ENCODE results near the gene ALG12.

The ALG12 gene

GRCh38 chr22:49956418-49956770 lies 38.2 kb upstream of the ALG12 start:
- no peak for TF ChIP-seq CTCF (IDR thresholded peaks at IDR 0.05; ENCODE audit: insufficient read depth, missing control alignments)
- FAIRE-seq: no peak
- no peak for DNase-seq (ENCODE audit: insufficient read length, low spot score)

- no peak for DNase-seq (ENCODE audit: insufficient read length, low spot score)
- no peak for FAIRE-seq
- TF ChIP-seq CTCF (IDR thresholded peaks at IDR 0.05; ENCODE audit: insufficient read depth, missing control alignments): no peak
Measured at GRCh38 chr22:49955581-49956417, 37.6 kb upstream of the ALG12 start.

- FAIRE-seq (no peak), DNase-seq (ENCODE audit: insufficient read length, low spot score) (no peak)
- no peak for TF ChIP-seq CTCF (IDR thresholded peaks at IDR 0.05; ENCODE audit: insufficient read depth, missing control alignments)
Measured at GRCh38 chr22:49954991-49955580, 36.8 kb upstream of the ALG12 start.

GRCh38 chr22:49954354-49954753 lies 36.1 kb upstream of the ALG12 start:
- TF ChIP-seq CTCF (IDR thresholded peaks at IDR 0.05; ENCODE audit: insufficient read depth, missing control alignments): no peak

GRCh38 chr22:49953680-49954344 lies 35.6 kb upstream of the ALG12 start:
- no peak for TF ChIP-seq CTCF (IDR thresholded peaks at IDR 0.05; ENCODE audit: insufficient read depth, missing control alignments)
- no peak for FAIRE-seq
- DNase-seq (ENCODE audit: insufficient read length, low spot score): no peak

More at GRCh38 chr22:49954354-49954753, 36.1 kb upstream of the ALG12 start:
- FAIRE-seq: no peak
- no peak for DNase-seq (ENCODE audit: insufficient read length, low spot score)

GRCh38 chr22:49953027-49953679 lies 34.9 kb upstream of the ALG12 start:
- DNase-seq (ENCODE audit: insufficient read length, low spot score) (no peak), FAIRE-seq (no peak)
- no peak for TF ChIP-seq CTCF (IDR thresholded peaks at IDR 0.05; ENCODE audit: insufficient read depth, missing control alignments)

Data from D721Med (cell line).